ENCODE data around the gene ALOX5AP.
"Not testable (repeated sequence)": the region's sequence is repeated elsewhere in the genome, so short reads cannot be mapped to it uniquely, and the experiment has no call there.

The ALOX5AP gene

DNA sequence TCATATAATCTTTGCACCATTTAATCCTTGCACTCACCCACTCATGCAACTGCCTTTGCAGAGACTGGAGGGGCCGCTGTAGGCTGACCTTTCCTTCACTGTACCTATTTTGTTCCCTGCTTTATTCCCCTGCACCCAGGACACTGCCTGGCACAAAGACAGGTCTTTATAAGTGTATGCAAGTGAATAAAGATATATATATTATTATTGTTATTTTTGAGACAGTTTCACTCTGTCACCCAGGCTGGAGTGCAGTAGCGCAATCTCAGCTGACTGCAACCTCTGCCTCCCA lies 3.8 kb downstream of the ALOX5AP start:
- no peak for DNase-seq

DNA sequence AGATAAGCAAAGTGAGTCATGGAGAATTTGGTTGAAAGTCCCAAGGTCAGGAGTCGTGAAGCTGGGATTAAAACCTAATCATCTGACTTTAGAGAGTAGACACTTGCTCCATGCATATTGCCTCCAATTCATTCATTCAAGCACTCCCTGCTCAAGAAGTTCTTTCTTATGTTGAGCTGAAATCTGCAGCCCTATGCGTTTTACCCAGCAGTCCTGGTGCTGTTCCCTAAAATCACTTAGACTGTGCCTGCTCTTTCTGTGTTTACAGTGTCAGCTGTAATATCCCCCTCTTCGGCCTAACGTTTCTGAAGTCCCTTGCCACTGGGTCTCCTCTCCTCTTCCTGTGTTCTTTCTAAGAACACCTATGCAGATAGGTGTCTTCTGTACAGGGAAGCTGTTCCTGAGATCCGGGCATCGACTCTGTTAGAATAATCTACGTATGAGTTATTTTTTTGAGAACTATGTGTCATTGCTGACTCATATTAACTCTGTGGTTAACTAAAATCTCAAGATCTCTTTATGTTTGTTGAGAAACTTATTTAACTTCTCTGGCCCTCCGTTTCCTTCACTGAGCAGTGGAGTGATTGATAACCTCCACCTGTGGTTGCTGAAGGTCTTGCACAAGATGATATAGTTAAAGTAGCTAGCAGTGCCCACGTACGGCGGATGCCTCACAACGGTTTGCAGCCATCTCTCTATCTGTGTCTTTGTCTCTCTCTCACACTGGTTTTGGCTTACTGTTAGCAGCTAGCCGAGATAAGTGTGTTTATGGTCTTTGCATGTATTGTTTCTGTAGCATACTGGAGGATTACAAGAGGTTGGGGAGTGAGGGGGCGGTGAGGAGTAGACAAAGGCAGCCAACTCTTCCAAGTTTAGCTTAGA lies 4.7 kb downstream of the ALOX5AP start:
- DNase-seq = peak; percentile 85

DNA sequence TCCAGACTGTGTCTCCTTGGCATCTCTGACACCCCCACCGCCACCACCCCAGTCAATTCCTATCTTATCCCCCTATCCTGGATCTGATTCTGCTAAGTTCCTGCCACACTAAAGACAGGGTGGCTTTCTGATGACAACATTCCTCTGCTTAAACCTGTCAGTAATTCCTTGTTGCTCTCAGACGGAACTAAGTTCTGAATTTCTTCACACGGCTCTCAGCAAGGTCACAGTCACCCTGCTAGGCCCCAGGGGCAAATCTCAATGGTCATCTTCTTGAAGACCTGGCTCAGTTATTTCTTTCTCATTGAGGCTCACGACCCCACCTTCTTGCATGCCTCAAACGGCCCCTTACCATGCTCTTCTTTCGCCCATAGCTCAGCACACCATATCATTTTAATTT lies 7.6 kb downstream of the ALOX5AP start:
- no peak for DNase-seq

DNA sequence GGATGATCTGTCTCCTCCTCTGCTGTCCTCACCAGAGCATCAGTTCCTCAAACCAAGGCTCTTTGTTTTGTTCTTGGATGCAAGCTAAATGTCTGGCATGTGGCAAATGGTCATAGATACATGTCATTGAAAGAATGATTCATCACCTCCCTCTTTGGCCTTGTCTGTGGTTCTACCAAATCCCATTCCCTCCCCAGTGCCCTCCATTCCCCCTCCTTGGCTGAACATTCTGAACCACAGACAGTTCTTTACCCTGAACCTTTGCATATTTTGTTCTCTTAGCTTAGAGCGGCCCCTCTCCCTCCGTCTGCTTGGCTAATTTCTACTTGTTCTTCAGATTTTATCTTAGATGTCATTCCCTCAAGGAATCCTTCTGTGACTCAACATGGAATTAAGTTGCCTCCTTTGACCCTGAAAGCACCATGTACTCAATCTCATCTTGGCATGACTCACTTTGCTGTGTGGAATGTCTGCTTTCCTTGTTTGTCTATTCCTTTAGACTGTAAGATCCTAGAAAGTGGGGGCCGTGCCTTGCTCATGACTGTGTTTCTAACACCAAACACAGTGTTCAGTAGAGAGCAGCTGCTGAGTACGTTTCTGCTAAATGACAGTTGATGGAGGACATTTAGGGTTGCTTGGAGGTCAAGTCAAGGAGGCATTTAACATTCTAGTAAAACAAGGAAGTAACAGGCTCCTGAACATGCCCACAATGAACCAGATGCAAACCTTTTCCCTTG lies 8.1 kb downstream of the ALOX5AP start:
- DNase-seq = peak; percentile 100

DNA sequence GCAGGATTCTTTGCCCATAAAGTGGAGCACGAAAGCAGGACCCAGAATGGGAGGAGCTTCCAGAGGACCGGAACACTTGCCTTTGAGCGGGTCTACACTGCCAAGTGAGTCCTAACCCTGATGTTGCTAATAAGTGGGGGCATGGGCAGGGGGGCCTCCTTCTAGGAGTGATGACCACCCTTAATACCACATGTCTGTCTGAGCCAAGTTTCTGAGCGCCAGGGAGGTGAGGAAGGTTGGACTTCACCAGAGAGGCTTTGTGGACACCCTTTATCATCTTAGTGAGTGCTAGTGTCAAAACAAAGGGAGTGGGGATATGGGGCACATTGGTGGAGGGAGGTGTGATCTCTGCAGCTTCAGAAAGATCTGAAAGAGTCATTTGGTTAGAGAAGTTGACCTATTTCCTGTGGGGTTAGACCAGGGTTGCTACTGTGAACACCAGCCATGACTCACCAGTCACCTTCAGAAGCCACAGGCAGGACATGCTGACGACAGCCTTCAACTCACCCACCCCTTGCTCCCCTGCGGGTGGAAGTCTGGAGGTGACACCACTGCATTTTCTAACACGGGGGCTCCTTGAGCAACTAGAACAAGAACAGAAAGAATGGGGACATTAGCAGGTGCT lies 8.8 kb downstream of the ALOX5AP start:
- DNase-seq = peak; percentile 60

DNA sequence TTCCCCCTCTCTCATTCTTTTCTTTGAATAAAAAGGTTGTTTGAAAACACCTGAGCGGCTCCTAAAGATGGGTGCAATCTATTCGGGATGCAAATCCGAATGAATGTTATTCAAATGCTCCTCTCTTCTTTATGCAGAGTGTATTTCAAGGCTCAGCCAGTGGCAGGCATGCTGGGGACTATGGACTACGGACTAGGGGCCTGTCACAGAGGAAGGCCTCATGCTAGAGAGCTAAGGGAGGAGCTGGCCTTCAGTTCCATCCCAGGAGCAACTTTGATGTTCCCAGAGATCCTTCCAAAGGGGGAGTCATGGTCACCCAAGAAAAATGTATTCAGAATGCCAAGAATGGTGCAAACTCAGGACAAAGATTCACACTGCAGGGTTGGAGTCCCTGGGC lies 9.3 kb downstream of the ALOX5AP start:
- DNase-seq = peak; percentile 11

DNA sequence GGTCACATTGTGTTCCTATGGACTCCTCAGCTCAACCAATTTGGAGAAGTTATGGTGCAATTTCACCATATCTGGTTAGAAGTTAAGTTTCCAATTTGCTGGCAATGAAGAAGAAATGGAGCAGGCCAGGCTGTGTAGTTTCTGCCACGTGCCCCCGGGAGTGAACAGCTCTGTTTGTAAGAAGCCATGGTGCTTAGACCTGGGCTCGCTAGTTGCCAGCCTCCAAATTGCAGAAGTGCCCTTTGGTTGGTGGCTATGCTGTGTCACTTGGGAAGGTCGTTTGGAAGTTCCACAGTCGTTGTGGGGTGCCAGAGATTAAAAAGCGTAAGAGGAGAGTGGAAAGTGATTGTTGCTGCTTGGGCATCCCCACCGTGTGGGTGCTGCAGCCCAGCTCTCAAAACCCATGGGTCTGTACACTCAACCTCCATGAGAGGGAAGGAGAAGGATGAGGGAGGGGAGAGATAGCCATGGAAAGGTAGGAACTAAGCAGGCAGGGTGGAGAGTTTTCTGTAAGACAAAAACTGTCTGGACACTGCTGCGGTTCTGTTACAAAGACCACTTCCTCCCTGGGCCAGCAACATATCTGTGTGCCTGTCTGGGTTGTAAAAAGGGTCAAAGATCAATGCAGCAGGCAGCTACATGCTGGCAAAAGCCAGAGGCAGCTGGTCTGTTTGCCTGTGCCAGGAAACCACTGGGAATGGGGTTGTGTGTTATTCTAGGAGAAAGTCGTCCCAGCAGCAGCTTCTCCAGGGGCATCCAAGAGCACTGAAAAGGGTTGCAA lies 10.8 kb downstream of the ALOX5AP start:
- no peak for DNase-seq

DNA sequence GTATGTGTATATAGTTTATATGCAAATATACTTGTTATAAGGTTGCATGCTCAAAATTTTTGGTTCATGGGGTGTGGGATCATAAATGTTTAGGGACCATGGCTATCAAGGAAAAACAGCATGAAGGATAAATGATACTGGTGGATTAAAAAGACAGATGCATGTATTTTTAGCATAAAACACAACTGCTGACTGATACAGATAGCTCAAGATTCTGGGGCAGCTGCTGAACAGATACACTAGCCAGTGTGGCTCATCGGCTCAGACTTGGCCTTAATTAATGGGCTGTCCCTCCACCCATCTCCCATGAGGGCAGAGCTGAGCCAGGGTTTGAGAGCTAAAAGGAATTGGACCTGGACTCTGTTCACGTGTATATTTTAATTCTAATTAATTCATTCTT lies 11.4 kb downstream of the ALOX5AP start:
- no peak for DNase-seq

DNA sequence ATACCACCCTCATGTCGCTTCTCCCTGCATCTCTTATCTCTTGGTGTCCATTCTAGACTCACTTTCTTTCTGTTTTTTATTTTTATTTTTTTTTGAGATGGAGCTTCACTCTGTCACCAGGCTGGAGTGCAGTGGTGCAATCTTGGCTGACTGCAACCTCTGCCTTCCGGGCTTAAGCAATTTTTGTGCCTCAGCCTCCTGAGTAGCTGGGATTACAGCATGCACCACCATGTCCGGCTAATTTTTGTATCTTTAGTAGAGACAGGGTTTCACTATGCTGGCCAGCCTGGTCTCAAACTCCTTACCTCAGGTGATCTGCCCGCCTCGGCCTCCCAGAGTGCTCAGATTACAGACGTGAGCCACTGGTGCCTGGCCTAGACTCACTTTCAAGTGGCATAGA lies 12.5 kb downstream of the ALOX5AP start:
- not testable (repeated sequence) for DNase-seq

DNA sequence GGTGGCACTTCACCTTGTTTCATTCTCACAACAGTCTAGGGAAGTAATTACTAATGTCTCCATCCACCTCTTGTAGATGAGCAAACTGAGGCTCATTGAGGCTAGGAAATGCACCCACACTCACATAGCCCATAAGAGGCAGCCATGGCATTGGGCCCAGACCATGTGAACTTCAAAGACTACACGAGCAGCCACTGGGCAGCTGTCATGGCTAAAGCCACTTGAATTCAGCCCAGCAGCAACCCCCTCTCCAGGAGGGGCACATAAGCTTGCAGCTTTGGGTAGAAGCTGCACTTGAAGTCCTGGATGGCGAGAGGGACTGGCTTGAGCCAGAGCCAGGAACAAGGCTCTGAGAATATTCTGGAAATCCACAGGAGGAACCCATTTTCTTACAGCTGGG lies 13.4 kb downstream of the ALOX5AP start:
- no peak for DNase-seq

DNA sequence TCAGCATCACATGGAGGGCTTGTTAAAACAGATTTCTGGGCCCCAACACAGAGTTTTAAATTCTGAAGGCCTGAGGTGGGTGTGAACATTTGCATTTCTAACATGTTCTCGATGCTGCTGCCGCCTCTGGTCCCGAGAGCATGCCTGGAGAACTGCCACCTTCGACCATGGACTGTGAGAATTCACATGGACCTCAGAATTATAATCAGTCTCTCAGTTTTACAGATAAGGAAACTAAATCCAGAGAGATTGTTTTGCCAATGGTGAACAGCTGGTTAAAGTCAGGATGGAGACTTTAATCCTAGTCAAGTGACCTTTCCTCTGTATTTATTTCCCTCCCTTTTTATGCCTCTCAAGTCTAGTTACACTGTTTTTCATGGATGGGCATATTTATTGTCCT lies 14.7 kb downstream of the ALOX5AP start:
- no peak for DNase-seq

DNA sequence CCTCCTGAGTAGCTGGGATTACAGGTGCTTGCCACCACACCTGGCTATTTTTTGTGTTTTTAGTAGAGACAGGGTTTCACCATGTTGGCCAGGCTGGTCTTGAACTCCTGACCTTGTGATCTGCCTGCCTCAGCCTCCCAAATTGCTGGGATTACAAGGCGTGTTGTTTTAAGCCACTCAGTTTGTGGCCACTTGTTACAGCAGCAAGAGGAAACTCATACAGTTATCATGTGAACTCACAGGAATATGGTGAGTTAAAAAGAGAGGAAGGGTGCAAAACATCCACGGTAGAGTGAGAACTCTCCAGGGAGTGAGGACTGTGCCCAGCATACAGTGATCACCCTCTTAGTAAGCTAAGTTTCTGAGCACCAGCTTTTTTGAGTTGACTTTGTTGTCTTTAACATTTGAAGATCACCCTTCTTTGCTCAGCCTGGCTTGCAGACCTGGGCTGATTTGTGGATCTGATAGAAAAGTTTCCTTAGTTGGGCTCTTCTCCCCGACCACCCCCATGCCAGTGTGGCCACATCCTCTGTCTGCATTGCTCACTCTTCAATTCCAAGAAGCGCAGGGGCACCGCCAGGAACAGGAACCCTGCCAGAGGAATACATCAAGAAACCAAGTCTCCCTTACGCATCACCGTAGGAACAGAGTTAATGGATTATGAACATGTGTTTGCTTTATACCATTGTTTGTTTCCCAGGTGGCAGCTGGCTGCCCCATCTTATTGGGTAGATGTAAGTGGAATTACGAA lies 16.0 kb downstream of the ALOX5AP start:
- DNase-seq = peak; percentile 42

DNA sequence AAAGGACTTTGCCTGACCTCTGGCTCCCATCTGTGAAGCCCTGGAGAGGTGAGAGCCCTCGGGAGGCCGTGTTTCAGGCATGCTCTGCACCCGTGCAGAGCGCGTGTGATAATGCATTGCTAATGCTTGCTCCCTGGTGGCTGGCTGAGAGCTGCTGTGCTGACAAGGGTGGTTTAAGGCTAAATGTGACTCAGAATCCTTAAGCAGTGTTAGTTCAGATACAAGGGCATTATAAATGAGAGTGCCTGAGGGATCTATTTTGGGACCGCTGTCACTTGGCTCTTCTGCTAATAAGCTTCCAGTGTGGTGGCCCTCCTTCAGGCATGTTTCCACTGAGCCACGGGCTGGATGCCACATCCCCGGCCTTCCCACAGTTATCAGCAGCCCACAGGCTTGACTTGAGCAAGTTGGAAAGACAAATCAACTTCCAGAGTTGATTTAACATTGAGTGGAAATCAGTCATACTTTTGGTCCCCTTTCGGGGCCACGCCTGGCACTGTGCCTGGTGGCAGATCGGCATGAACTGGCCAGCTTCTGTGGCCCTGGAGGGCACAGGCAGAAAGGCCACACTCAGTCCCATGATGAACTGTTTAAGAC lies 17.0 kb downstream of the ALOX5AP start:
- DNase-seq = peak; percentile 74

DNA sequence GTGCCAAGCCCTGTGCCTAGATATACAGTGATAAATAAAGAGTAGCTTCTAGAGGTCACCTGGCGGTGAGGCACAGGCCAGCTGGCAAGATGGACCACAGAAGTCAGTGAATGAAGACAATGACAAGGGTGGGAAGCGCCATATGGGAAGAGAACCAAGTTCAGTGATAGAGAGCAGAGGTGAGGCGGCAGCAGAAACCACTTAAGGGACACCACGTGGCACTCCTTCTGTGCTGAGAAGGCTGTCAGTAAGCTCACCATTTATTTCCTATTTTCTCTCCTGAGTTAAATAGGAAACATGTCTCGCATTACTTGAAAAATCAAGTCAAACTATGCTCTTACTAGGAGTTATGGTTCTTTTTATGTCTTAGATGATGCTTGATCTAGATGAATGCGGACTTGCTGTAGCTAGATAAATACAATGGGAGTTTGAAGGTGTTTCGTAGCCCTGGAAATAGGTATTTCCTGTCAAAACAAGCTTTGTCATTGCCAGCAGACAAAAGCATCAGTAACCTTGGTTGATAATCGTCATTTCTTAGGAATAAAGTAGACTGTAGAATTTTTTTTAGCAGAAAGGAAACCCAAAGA lies 17.8 kb downstream of the ALOX5AP start:
- DNase-seq = no peak

DNA sequence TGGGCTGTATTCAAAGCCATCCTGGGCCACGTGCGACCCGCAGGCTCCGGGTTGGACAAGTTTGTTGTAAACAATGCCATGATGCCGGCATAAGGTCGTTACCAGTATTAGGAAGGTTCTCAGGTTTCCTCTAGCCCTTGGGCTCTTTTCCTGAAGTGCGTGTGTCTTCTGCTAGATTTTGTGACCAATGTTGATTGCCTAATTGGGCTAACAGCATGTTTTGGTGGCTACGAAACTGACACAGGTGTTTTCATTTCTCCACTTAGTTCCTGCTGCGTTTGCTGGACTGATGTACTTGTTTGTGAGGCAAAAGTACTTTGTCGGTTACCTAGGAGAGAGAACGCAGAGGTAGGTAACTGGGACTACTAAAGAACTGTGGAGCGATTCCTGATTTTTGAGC lies 20.3 kb downstream of the ALOX5AP start:
- no peak for DNase-seq

DNA sequence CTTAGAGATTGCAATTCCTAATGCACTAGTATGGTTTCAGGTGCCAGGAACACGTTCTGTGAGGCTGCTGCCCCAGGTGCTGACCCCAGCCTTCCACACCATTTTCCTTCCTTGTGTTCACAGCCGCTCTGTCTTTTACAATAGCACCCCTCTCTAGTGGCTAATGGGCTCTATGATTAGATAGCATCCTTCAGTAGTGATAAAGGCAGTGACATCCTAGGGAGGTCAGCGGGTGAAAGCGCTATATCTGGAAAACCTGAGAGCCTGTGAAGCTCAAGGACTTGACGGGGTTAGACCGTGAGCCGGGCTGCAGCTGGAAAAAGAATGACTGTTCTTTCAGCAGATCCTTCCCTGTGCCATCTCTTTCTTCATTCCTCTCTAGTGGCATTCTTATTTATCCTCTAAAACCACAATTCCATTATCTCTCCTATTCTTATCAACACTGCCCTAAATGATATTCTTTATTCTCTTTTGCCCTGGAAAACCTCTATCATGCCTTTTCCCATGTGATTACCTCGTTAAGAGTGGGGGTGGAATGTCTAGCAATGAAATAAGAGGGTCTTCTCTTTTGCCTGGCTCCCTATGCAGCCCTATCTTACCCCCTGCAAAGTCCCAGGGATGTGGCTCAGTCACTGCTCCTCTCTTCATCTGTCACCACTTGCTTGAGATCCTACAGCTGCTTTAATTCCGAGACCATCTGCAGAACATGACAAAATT lies 21.8 kb downstream of the ALOX5AP start:
- no peak for DNase-seq

DNA sequence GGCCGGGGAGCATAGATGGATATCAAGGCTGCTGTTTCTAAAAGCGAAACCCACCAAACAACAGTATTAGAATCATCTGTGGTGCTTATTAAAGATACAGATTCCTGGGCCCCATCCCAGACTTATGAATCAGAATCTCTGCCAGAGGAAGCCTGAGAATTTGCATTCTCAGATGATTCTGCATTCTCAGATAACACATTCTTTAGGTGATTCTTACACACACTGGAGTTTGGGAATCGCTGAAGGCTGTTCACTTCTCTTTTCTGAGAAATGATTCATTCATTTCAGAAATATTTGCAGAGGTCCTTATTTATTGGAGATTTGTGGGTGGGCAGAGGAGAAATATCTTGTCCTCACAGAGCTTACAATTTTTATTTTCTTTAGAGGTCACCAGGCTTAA lies 24.4 kb downstream of the ALOX5AP start:
- peak; percentile 58 for DNase-seq

DNA sequence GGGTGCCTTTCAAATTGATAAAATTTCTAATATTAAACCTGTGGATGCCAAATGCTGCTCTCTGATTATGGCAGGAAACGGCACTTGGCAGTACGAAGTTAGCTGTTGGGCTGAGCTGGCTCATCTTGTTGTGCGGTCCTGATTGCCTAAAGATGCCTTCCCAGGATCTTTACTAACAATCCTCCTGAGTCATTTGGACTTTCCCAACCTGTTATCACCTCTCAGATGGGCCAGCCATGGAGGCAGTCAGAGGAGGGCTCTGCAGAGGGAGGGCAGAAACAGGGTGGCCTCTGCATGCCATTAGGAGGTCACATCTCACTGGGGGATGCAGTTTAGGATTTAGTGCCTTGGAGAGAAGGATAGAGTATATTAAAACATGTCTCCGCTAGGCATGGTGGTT lies 27.3 kb downstream of the ALOX5AP start:
- peak; percentile 31 for DNase-seq

DNA sequence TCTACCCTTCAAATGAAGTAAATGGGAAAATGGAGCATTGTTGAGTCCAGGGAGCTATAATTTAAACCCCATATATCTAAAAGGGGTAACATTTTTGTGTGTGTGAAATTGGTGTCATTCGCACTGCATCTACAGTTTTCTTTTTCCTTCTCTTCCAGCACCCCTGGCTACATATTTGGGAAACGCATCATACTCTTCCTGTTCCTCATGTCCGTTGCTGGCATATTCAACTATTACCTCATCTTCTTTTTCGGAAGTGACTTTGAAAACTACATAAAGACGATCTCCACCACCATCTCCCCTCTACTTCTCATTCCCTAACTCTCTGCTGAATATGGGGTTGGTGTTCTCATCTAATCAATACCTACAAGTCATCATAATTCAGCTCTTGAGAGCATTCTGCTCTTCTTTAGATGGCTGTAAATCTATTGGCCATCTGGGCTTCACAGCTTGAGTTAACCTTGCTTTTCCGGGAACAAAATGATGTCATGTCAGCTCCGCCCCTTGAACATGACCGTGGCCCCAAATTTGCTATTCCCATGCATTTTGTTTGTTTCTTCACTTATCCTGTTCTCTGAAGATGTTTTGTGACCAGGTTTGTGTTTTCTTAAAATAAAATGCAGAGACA lies 28.6 kb downstream of the ALOX5AP start:
- peak; percentile 49 for DNase-seq

DNA sequence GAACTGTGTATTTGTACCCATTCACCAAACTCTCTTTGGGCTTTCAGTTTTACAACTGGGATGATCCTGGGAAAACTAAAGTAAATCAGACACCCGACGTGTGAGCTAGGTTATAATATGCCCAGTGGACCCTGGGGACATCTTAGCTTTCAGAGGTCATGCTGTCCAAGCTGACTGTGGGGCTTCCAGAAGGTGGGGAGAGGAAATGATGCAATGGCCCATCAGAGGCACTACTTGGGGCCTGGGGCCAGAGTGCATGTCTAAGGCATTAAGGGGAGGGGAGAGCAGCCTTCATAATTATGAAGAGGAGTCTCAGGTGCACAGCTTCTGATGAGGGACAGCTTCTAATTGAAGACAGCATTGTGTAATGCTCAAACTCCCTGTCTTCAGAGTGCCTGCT lies 30.9 kb downstream of the ALOX5AP start:
- DNase-seq = no peak

DNA sequence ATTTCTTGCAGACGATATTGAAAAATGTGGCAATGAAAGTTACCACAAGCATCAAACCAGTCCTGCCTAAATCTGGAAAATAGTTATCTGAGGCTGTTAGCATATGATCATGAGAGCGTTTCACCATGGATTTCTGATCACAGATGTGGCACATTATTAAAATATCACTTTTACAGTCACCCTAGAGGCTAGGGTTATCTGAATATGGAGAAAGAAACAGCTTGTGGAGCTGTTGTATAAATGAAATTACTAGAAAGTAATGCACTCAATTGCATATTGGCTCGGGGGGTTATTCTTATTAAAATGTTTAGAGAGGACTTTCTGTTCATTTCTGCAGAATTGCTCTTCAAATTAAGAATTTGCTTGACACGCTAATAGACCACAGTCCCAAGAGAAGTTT lies 35.6 kb downstream of the ALOX5AP start:
- no peak for DNase-seq

All from fibroblast of skin of right biceps (primary cell).